HCT116 (cell line): ENCODE data around the gene ZNF628. TPM values are rescaled to one million over a fixed set of nuclear protein-coding genes. Genes with fewer than 3 reads are reported as not detected.

ENCODE experiments used
- ATAC-seq: fragments of 200-7000 bp; cut with Tn5 transposase; 2 replicates; pipeline ENCODE4 v1.9.1; 2020; ENCODE audit warnings: mild to moderate bottlenecking, moderate library complexity
- BruUV-seq: library from RNA; stranded (reverse); fragments of 400-500 nt; replicated peaks from 2 replicates; lab custom pipeline; 2021; lab: Mats Ljungman, UMichigan
- CTCF ChIA-PET: fragments of 300-600 bp; sonication (Branson Sonifier 250); formaldehyde crosslinking; loops from one replicate; lab custom pipeline; 2021; ENCODE audit warnings: antibody characterized with exemption; lab: Charles Lee
- POLR2A ChIA-PET: fragments of 300-600, 350-600 bp; sonication (Branson Sonifier 250); formaldehyde crosslinking; loops from one replicate; lab custom pipeline; 2021; ENCODE audit warnings: antibody characterized with exemption; lab: Charles Lee
- RAD21 ChIA-PET, 2 experiments: fragments of 300-600 bp; sonication (Branson Sonifier 250); formaldehyde crosslinking; loops; one replicate each; lab custom pipeline; 2023; ENCODE audit warnings: low total read pairs in 2 of 2; ENCODE audit not compliant: uncharacterized antibody in 2 of 2, unreplicated experiment in 2 of 2, low non-redundant PET in 1 of 2; lab: Charles Lee
- DNase-seq: peaks from one replicate; pipeline ENCODE4 v3.0.0-alpha.2; 2010; ENCODE audit warnings: low read depth, low spot score
- H2AFZ ChIP-seq: fragments of 200-600 bp; shearing (Covaris generic), sonication (generic); 2 replicates; pipeline ENCODE4 v1.6.1; 2017; ENCODE audit warnings: low read depth, mixed run types, mixed read lengths, antibody characterized with exemption, low read length; ENCODE audit not compliant: poor library complexity, severe bottlenecking
- H3K27ac ChIP-seq: 2 replicates; pipeline ENCODE4 v1.5.1; 2012; ENCODE audit warnings: low read depth, low read length
- H3K27me3 ChIP-seq: fragments of 200-600 bp; sonication (generic); 2 replicates; pipeline ENCODE4 v1.6.1; 2016; ENCODE audit warnings: mixed run types, low read length, mixed read lengths; ENCODE audit not compliant: insufficient read depth
- H3K36me3 ChIP-seq, 2 experiments: fragments of 200-500 bp in 1 of 2; fragments of 200-600 bp in 1 of 2; sonication (Bioruptor generic) in 1 of 2; sonication (generic) in 1 of 2; 2 replicates each; pipeline versions ENCODE4 v1.5.1 to v1.6.1; 2014 to 2016; ENCODE audit warnings: low read length in 2 of 2, inconsistent platforms in 1 of 2, mixed read lengths in 1 of 2, mixed run types in 1 of 2; ENCODE audit not compliant: insufficient read depth in 2 of 2, control insufficient read depth in 1 of 2
- H3K4me1 ChIP-seq, 2 experiments: fragments of 200-600 bp in 1 of 2; sonication (generic) in 1 of 2; 2 replicates each; pipeline versions ENCODE4 v1.5.1 to v1.6.1; 2012 to 2017; ENCODE audit warnings: low read length in 2 of 2, inconsistent platforms in 1 of 2, mild to moderate bottlenecking in 1 of 2, mixed read lengths in 1 of 2, mixed run types in 1 of 2, moderate library complexity in 1 of 2; ENCODE audit not compliant: insufficient read depth in 2 of 2, control insufficient read depth in 1 of 2
- H3K4me2 ChIP-seq: fragments of 200-600 bp; sonication (generic); 2 replicates; pipeline ENCODE4 v1.6.1; 2017; ENCODE audit warnings: mixed run types, low read length, mixed read lengths
- H3K4me3 ChIP-seq, 2 experiments: fragments of 200-600 bp in 1 of 2; sonication (generic) in 1 of 2; replicated peaks in 1 of 2; 2 replicates each; pipeline ENCODE4 v1.5.1; 2011 to 2016; ENCODE audit warnings: low read length in 2 of 2, control low read depth in 1 of 2, low read depth in 1 of 2, mild to moderate bottlenecking in 1 of 2, mixed read lengths in 1 of 2, mixed run types in 1 of 2
- H3K79me2 ChIP-seq: fragments of 200-600 bp; sonication (generic); 2 replicates; pipeline ENCODE4 v1.6.1; 2017; ENCODE audit warnings: mild to moderate bottlenecking, mixed run types, low read length, moderate library complexity, mixed read lengths; ENCODE audit not compliant: insufficient read depth
- H3K9ac ChIP-seq: fragments of 200-600 bp; sonication (generic); 2 replicates; pipeline ENCODE4 v1.6.1; 2016; ENCODE audit warnings: low read length, mixed read lengths
- H3K9me2 ChIP-seq: fragments of 200-600 bp; sonication (generic), shearing (Covaris generic); 2 replicates; pipeline ENCODE4 v1.6.1; 2017; ENCODE audit warnings: mixed run types, mild to moderate bottlenecking, moderate library complexity; ENCODE audit not compliant: insufficient read depth
- H3K9me3 ChIP-seq, 2 experiments: fragments of 200-500 bp in 1 of 2; fragments of 200-600 bp in 1 of 2; sonication (Bioruptor generic) in 1 of 2; sonication (generic) in 1 of 2; 2 replicates each; pipeline ENCODE4 v1.6.1; 2014 to 2017; ENCODE audit warnings: low read length in 2 of 2, mixed read lengths in 2 of 2, inconsistent platforms in 1 of 2, low read depth in 1 of 2, mild to moderate bottlenecking in 1 of 2, mixed run types in 1 of 2, moderate library complexity in 1 of 2; ENCODE audit not compliant: control insufficient read depth in 1 of 2, insufficient read depth in 1 of 2
- H4K20me1 ChIP-seq: fragments of 200-600 bp; sonication (generic), shearing (Covaris generic); 2 replicates; pipeline ENCODE4 v1.6.1; 2017; ENCODE audit warnings: mixed run types, mild to moderate bottlenecking, moderate library complexity; ENCODE audit not compliant: insufficient read depth
- CBX3 ChIP-seq: IDR thresholded peaks from 2 replicates; pipeline ENCODE4 v1.6.1; 2012; ENCODE audit warnings: low read depth
- CEBPB ChIP-seq: IDR thresholded peaks from 2 replicates; pipeline ENCODE4 v1.6.1; 2012; ENCODE audit warnings: low read depth
- CTCF ChIP-seq, 3 experiments: fragments of 200-600 bp in 1 of 3; sonication (generic) in 1 of 3; IDR thresholded peaks in 2 of 3; conservative IDR thresholded peaks in 1 of 3; 2 replicates each; pipeline ENCODE4 v1.5.1; 2012 to 2017; ENCODE audit warnings: low read depth in 2 of 3, low read length in 2 of 3, antibody characterized with exemption in 1 of 3, borderline replicate concordance in 1 of 3, control low read depth in 1 of 3, mild to moderate bottlenecking in 1 of 3, mixed read lengths in 1 of 3, mixed run types in 1 of 3, moderate library complexity in 1 of 3; ENCODE audit not compliant: insufficient read depth in 1 of 3
- EGR1 ChIP-seq: IDR thresholded peaks from 2 replicates; pipeline ENCODE4 v1.6.1; 2012; ENCODE audit warnings: low read depth
- EZH2 ChIP-seq: fragments of 200-600 bp; sonication (generic); IDR thresholded peaks from 2 replicates; pipeline ENCODE4 v1.6.1; 2017; ENCODE audit warnings: antibody characterized with exemption, mixed run types
- EZH2phosphoT487 ChIP-seq: fragments of 200-600 bp; IDR thresholded peaks from 2 replicates; pipeline ENCODE4 v1.6.1; 2018; ENCODE audit warnings: antibody characterized with exemption, borderline replicate concordance
- FOSL1 ChIP-seq: IDR thresholded peaks from 2 replicates; pipeline ENCODE4 v1.6.1; 2012; ENCODE audit warnings: low read depth
- POLR2A ChIP-seq: IDR thresholded peaks from 2 replicates; pipeline ENCODE4 v1.7.0; 2011; ENCODE audit warnings: borderline replicate concordance; ENCODE audit not compliant: insufficient read depth, insufficient read length; ENCODE audit errors: extremely low read depth
- POLR2AphosphoS5 ChIP-seq: IDR thresholded peaks from 2 replicates; pipeline ENCODE4 v1.6.1; 2011; ENCODE audit warnings: mild to moderate bottlenecking, low read depth, low read length, moderate library complexity
- SIN3A ChIP-seq: IDR thresholded peaks from 2 replicates; pipeline ENCODE4 v1.6.1; 2012; ENCODE audit warnings: low read depth
- SP1 ChIP-seq: IDR thresholded peaks from 2 replicates; pipeline ENCODE4 v1.6.1; 2012; ENCODE audit warnings: low read depth
- TCF7L2 ChIP-seq: IDR thresholded peaks from 2 replicates; pipeline ENCODE4 v1.7.0; 2011; ENCODE audit warnings: borderline replicate concordance, inconsistent platforms; ENCODE audit not compliant: insufficient read depth, insufficient read length; ENCODE audit errors: extremely low read depth
- ZFX ChIP-seq: fragments of 450-650 bp; IDR thresholded peaks from 2 replicates; pipeline ENCODE4 v1.6.1; 2017
- ZNF274 ChIP-seq: fragments of 200-500 bp; sonication (Bioruptor generic); IDR thresholded peaks from 2 replicates; pipeline ENCODE4 v1.6.1; 2014; ENCODE audit warnings: mild to moderate bottlenecking, low read depth, low read length, inconsistent platforms
- intact Hi-C: fragments of 100-400 bp; cut with micrococcal nuclease; formaldehyde crosslinking; loops from 2 replicates; pipeline ENCODE4 v1.10.0; 2022
- total RNA-seq: library from RNA; stranded (reverse); gene quantifications from one replicate; pipeline ENCODE4 v1.2.1, GENCODE V29; 2021; ENCODE audit not compliant: unreplicated experiment
- TF ChIP-seq, protein P1 (sequence below): IDR thresholded peaks from 2 replicates; pipeline ENCODE4 v1.6.1; 2012
- TF ChIP-seq, protein P2 (sequence below): IDR thresholded peaks from 2 replicates; pipeline ENCODE4 v1.6.1; 2012
- TF ChIP-seq, protein P3 (sequence below): IDR thresholded peaks from 2 replicates; pipeline ENCODE4 v1.6.1; 2012; ENCODE audit warnings: low read depth
- TF ChIP-seq, protein P4 (sequence below): IDR thresholded peaks from 2 replicates; pipeline ENCODE4 v1.6.1; 2011; ENCODE audit warnings: mild to moderate bottlenecking, low read length, moderate library complexity; ENCODE audit not compliant: insufficient replicate concordance; ENCODE audit errors: extremely low read depth

Gene ZNF628
- total RNA-seq, 1 experiment from 2014 or later, result 14.9 TPM

DNA sequence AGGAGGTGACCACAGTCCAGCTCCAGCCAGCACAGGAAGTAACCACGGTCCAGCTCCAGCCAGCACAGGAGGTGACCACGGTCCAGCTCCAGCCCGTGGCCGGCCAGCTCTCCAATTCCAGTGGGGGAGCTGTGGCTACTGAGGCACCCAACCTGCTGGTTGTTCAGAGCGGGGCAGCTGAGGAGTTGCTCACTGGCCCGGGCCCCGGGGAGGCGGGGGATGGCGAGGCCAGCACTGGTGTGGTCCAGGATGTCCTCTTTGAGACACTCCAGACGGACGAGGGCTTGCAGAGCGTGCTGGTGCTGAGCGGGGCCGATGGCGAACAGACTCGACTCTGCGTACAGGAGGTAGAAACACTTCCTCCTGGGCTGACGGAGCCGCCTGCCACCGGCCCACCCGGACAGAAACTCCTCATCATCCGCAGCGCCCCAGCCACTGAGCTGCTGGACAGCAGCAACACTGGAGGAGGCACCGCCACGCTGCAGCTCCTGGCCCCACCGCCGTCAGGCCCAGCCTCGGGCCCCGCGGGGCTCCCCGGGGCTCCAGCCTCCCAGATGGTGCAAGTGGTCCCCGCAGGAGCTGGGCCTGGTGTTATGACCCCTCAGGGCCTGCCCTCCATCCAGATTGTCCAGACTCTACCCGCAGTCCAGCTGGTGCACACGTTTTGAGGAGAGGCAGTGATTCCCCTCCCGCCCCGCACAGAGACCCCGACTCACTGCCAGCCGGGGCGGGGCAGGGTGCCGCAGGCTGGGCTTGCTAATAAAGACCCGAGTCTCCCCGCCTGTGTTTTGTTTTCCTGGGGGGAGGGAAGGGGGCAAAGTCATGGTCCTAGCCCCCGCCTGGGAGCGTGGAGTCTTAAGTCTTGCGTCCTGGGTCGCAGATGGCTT lies 7.5 kb downstream of the ZNF628 start:
- Histone ChIP-seq H3K9me3 (no peaks in the 10 kb centered on the region), H3K4me3 (peak overlapping the region; percentile 79 to 80), H4K20me1 (no peaks in the 10 kb centered on the region), H3K27me3 (no peaks in the 10 kb centered on the region), H3K9me2 (no peaks in the 10 kb centered on the region), H2AFZ (no peak overlapping the region), H3K27ac (peak overlapping the region; percentile 85), H3K79me2 (peaks cover 13% of the 10 kb centered on the region), H3K4me2 (peak overlapping the region; percentile 97), H3K36me3 (no peaks in the 10 kb centered on the region), H3K4me1 (peaks cover 10 to 34% of the 10 kb centered on the region in 2 experiments; a peak in 3 of 4 replicates), H3K9ac (peak overlapping the region; percentile 97)
- ChIA-PET RAD21 (no interaction called here), POLR2A (interaction anchor here (1.2 to 1.3 kb wide), 2 partner anchors 7 to 10 kb away, joined by 6 to 8 read pairs; partner anchors contain the start of gene ZNF628), CTCF (interaction anchor here (0.9 kb wide), 1 partner anchor 20 kb away, joined by 4 read pairs; no protein-coding TSS in a partner anchor)
- DNase-seq, result no peak
- no peak; the same call in 1 of the 2 replicates for ATAC-seq
- intact Hi-C loops, result no loop called here
- TF ChIP-seq POLR2AphosphoS5, result no peak
- TF ChIP-seq, protein P1, sequence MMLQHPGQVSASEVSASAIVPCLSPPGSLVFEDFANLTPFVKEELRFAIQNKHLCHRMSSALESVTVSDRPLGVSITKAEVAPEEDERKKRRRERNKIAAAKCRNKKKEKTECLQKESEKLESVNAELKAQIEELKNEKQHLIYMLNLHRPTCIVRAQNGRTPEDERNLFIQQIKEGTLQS, result no peak
- TF ChIP-seq SP1, result no peak
- no peak for TF ChIP-seq ZFX
- no peak for TF ChIP-seq TCF7L2
- no peak for TF ChIP-seq ZNF274
- no peak for TF ChIP-seq CBX3
- TF ChIP-seq CEBPB, result no peak
- TF ChIP-seq EGR1, result no peak
- no peak for TF ChIP-seq FOSL1
- TF ChIP-seq EZH2, result no peak
- no peak for TF ChIP-seq SIN3A
- no peak for TF ChIP-seq EZH2phosphoT487
- TF ChIP-seq, protein P2, sequence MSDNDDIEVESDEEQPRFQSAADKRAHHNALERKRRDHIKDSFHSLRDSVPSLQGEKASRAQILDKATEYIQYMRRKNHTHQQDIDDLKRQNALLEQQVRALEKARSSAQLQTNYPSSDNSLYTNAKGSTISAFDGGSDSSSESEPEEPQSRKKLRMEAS, result no peak
- TF ChIP-seq POLR2A, result no peak
- TF ChIP-seq, protein P3, sequence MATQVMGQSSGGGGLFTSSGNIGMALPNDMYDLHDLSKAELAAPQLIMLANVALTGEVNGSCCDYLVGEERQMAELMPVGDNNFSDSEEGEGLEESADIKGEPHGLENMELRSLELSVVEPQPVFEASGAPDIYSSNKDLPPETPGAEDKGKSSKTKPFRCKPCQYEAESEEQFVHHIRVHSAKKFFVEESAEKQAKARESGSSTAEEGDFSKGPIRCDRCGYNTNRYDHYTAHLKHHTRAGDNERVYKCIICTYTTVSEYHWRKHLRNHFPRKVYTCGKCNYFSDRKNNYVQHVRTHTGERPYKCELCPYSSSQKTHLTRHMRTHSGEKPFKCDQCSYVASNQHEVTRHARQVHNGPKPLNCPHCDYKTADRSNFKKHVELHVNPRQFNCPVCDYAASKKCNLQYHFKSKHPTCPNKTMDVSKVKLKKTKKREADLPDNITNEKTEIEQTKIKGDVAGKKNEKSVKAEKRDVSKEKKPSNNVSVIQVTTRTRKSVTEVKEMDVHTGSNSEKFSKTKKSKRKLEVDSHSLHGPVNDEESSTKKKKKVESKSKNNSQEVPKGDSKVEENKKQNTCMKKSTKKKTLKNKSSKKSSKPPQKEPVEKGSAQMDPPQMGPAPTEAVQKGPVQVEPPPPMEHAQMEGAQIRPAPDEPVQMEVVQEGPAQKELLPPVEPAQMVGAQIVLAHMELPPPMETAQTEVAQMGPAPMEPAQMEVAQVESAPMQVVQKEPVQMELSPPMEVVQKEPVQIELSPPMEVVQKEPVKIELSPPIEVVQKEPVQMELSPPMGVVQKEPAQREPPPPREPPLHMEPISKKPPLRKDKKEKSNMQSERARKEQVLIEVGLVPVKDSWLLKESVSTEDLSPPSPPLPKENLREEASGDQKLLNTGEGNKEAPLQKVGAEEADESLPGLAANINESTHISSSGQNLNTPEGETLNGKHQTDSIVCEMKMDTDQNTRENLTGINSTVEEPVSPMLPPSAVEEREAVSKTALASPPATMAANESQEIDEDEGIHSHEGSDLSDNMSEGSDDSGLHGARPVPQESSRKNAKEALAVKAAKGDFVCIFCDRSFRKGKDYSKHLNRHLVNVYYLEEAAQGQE, result no peak
- TF ChIP-seq CTCF (IDR thresholded peaks at IDR 0.05 in 2 of 3, conservative IDR thresholded peaks at IDR 0.05 in 1 of 3; ENCODE audit: borderline replicate concordance in 1 of 3, insufficient read depth in 1 of 3, low read depth in 2 of 3, low read length in 2 of 3), result no peak
- TF ChIP-seq, protein P4, sequence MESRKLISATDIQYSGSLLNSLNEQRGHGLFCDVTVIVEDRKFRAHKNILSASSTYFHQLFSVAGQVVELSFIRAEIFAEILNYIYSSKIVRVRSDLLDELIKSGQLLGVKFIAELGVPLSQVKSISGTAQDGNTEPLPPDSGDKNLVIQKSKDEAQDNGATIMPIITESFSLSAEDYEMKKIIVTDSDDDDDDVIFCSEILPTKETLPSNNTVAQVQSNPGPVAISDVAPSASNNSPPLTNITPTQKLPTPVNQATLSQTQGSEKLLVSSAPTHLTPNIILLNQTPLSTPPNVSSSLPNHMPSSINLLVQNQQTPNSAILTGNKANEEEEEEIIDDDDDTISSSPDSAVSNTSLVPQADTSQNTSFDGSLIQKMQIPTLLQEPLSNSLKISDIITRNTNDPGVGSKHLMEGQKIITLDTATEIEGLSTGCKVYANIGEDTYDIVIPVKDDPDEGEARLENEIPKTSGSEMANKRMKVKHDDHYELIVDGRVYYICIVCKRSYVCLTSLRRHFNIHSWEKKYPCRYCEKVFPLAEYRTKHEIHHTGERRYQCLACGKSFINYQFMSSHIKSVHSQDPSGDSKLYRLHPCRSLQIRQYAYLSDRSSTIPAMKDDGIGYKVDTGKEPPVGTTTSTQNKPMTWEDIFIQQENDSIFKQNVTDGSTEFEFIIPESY, result no peak
- no TSS peak for BruUV-seq
